Ovary (tissue), 9 donors: ENCODE results near the gene BABAM2. TPM values are rescaled to one million over a fixed set of nuclear protein-coding genes. Genes with fewer than 3 reads are reported as not detected.

Source experiments
- DNase-seq, 5 donors: peaks; one replicate each; pipeline ENCODE4 v3.0.0-alpha.2; 2019 to 2020
- H3K27ac ChIP-seq, 2 donors: fragments of 200-600 bp; one replicate each; pipeline versions ENCODE4 v1.5.1 to v1.8.0; 2019 to 2022
- H3K27me3 ChIP-seq: fragments of 200-600 bp; one replicate; pipeline ENCODE4 v1.8.0; 2022
- H3K36me3 ChIP-seq: fragments of 200-600 bp; sonication (generic); one replicate; pipeline ENCODE4 v1.5.1; 2019
- H3K4me1 ChIP-seq: one replicate; pipeline ENCODE4 v1.8.1; 2013; ENCODE audit warnings: mild to moderate bottlenecking, moderate library complexity; ENCODE audit not compliant: insufficient read depth
- H3K4me3 ChIP-seq: fragments of 200-600 bp; sonication (generic); one replicate; pipeline ENCODE4 v1.5.1; 2017
- H3K9me3 ChIP-seq, 2 donors: fragments of 200-600 bp in 1 of 2; sonication (generic) in 1 of 2; one replicate each; pipeline versions ENCODE4 v1.5.1 to v1.8.1; 2013 to 2019; ENCODE audit warnings: mild to moderate bottlenecking in 1 of 2, moderate library complexity in 1 of 2
- EP300 ChIP-seq: sonication (generic); formaldehyde crosslinking; IDR thresholded peaks from one replicate; pipeline ENCODE4 v1.6.1; 2017; ENCODE audit warnings: antibody characterized with exemption
- POLR2A ChIP-seq: fragments of 450-650 bp; IDR thresholded peaks from one replicate; pipeline ENCODE4 v1.6.1; 2017; ENCODE audit warnings: antibody characterized with exemption, mild to moderate bottlenecking, moderate library complexity
- WGBS, 3 donors: extraction: QIAGEN DNeasy Blood & Tissue Kit in 1 of 3; methylation state at CpG; one replicate each; pipeline versions ENCODE4 v1.1.5 to v1.1.7; 2013 to 2017; 5-methylcytosine and 5-hydroxymethylcytosine counted together
- intact Hi-C, 4 donors: fragments of 100-400 bp; cut with DNase I; formaldehyde crosslinking; loops; one replicate each; pipeline versions ENCODE4 v1.11.0 to v1.15.1; 2022 to 2023
- polyA plus RNA-seq, 2 donors: library from polyadenylated mRNA; stranded (reverse); fragments of 200-250 nt in 1 of 2; fragments of 350-450 nt in 1 of 2; fragmentation: Illumina TruSeq in 1 of 2; extraction: RNeasy Lipid Tissue Mini Kit (QIAGEN cat#74804) in 1 of 2; gene quantifications; one replicate each; pipeline ENCODE4 v1.2.3, GENCODE V29; 2013 to 2014
- total RNA-seq, 7 donors: library from RNA; depleted of rRNA in 2 of 7; stranded (reverse); fragments of >200 nt in 2 of 7; fragmentation: NEBNext Ultra II Directional in 3 of 7; extraction: Animal tissue kit (Norgen Biotek cat#: 25700) in 3 of 7; gene quantifications; one replicate each; pipeline versions ENCODE4 v1.1.0 to v1.2.4, GENCODE V29; 2016 to 2023
- TF ChIP-seq, protein P1 (sequence below), 3 donors: fragments of 450-650 bp in 2 of 3; fragments of 200-600 bp in 1 of 3; IDR thresholded peaks; one replicate each; pipeline versions ENCODE4 v1.5.1 to v1.8.0; 2016 to 2022; ENCODE audit warnings: antibody characterized with exemption in 3 of 3, mild to moderate bottlenecking in 1 of 3
- donor health status: DM: no; HTN: no; CAD: no; lungs with moderate emphysema.
- donor health status: DM: no; HTN: no; CAD: no.
- donor health status: Bipolar disorder and iron deficiency.
- donor health status: DM: yes; HTN: yes; CAD: no.
- donor health status: DM: no; HTN: no; CAD: no.
- donor health status: DM: yes; HTN: yes; CAD: no.

BABAM2 gene
- total and polyA plus RNA-seq, 9 donors, result 22.0 to 96.7 (median 46.8) TPM

DNA sequence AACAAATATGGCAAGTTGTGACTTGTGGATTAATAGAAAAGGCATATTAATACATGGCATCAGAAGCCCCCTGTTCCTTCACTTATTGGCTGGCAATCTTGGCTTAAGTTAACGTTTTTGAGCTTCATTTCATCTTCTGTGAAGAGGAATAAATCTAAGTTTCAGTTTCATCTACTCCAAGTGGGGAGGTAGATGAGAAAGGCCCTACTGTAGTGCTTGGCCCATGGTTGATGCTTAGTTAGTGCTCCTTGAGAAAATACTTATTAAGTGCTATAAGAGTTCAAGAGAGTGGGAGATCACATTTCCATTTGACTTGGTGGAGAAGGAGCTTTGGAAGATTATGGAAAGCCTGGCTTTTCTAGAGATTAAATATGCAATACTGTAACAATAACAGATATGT lies 244.3 kb downstream of the BABAM2 start:
- Histone ChIP-seq H3K9me3 (no peaks in the 10 kb centered on the region), H3K4me3 (no peak overlapping the region), H3K27ac (peak overlapping the region in 1 of 2 donors; percentile 49), H3K27me3 (no peaks in the 10 kb centered on the region), H3K36me3 (no peaks in the 10 kb centered on the region), H3K4me1 (peaks cover 10% of the 10 kb centered on the region)
- no peak for DNase-seq
- TF ChIP-seq, protein P1, sequence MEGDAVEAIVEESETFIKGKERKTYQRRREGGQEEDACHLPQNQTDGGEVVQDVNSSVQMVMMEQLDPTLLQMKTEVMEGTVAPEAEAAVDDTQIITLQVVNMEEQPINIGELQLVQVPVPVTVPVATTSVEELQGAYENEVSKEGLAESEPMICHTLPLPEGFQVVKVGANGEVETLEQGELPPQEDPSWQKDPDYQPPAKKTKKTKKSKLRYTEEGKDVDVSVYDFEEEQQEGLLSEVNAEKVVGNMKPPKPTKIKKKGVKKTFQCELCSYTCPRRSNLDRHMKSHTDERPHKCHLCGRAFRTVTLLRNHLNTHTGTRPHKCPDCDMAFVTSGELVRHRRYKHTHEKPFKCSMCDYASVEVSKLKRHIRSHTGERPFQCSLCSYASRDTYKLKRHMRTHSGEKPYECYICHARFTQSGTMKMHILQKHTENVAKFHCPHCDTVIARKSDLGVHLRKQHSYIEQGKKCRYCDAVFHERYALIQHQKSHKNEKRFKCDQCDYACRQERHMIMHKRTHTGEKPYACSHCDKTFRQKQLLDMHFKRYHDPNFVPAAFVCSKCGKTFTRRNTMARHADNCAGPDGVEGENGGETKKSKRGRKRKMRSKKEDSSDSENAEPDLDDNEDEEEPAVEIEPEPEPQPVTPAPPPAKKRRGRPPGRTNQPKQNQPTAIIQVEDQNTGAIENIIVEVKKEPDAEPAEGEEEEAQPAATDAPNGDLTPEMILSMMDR (IDR thresholded peaks at IDR 0.05), result no peak
- TF ChIP-seq POLR2A (no peak), EP300 (no peak)
- 13 to 15% (median 13%) methylated on average over 1 of the region's 1 CpG for WGBS, 3 donors
- intact Hi-C loops, result loop anchor here in 1 of 4 donors (10.0 kb wide), 1 partner anchor 260 kb away; the partner anchor contains the start of gene FOSL2

GRCh38 chr2:28135324-28135723 lies 244.8 kb downstream of the BABAM2 start:
- Histone ChIP-seq H3K9me3 (no peaks in the 10 kb centered on the region), H3K27ac (peak overlapping the region in 1 of 2 donors; percentile 49), H3K4me1 (peaks cover 10% of the 10 kb centered on the region), H3K4me3 (no peak overlapping the region), H3K36me3 (no peaks in the 10 kb centered on the region), H3K27me3 (no peaks in the 10 kb centered on the region)
- no peak for TF ChIP-seq POLR2A
- TF ChIP-seq, protein P1 (IDR thresholded peaks at IDR 0.05), result no peak
- no peak for TF ChIP-seq EP300
- no peak for DNase-seq
- intact Hi-C loops, result loop anchor here in 1 of 4 donors (10.0 kb wide), 1 partner anchor 259 kb away; the partner anchor contains the start of gene FOSL2

- WGBS, 3 donors, result 88 to 98% (median 96%) methylated on average over 4 of the region's 4 CpGs
- TF ChIP-seq, protein P1 (IDR thresholded peaks at IDR 0.05), result no peak
- TF ChIP-seq EP300, result no peak
- no peak for TF ChIP-seq POLR2A
- Histone ChIP-seq H3K4me1 (peaks cover 10% of the 10 kb centered on the region), H3K9me3 (no peaks in the 10 kb centered on the region), H3K27ac (peak overlapping the region in 1 of 2 donors; percentile 49), H3K4me3 (no peak overlapping the region), H3K27me3 (no peaks in the 10 kb centered on the region), H3K36me3 (no peaks in the 10 kb centered on the region)
- DNase-seq, result no peak
- intact Hi-C loops, result loop anchor here in 1 of 4 donors (10.0 kb wide), 1 partner anchor 259 kb away; the partner anchor contains the start of gene FOSL2
Measured at GRCh38 chr2:28135799-28136198, 245.3 kb downstream of the BABAM2 start.

GRCh38 chr2:28136556-28136955 lies 246.0 kb downstream of the BABAM2 start:
- WGBS, 3 donors, result 45 to 51% (median 48%) methylated on average over 6 of the region's 6 CpGs
- Histone ChIP-seq H3K36me3 (no peaks in the 10 kb centered on the region), H3K27me3 (no peaks in the 10 kb centered on the region), H3K27ac (peak overlapping the region in 1 of 2 donors; percentile 55), H3K4me1 (peaks cover 10% of the 10 kb centered on the region), H3K9me3 (no peaks in the 10 kb centered on the region), H3K4me3 (no peak overlapping the region)
- intact Hi-C loops, result loop anchor here in 1 of 4 donors (10.0 kb wide), 1 partner anchor 258 kb away; the partner anchor contains the start of gene FOSL2
- peak in 1 of 5 donors; percentile 42 for DNase-seq
- TF ChIP-seq EP300, result no peak
- no peak for TF ChIP-seq POLR2A
- TF ChIP-seq, protein P1 (IDR thresholded peaks at IDR 0.05), result no peak
